ENCODE measurements around the gene ENAH. TPM values are rescaled to one million over a fixed set of nuclear protein-coding genes. Genes with fewer than 3 reads are reported as not detected.

ENAH gene
- total and polyA plus RNA-seq, 2 donors (not counting 1 experiment from before 2014, with no cell fraction given), result 1.3 to 1.6 TPM

- TF ChIP-seq EZH2 (IDR thresholded peaks at IDR 0.05; ENCODE audit: borderline replicate concordance, insufficient read depth, low read depth, low read length, poor library complexity, severe bottlenecking) (no peak), CTCF (IDR thresholded peaks at IDR 0.05) (peak; percentile 100)
- Histone ChIP-seq H3K27me3 (replicated peaks in 1 of 4; ENCODE audit: control extremely low read depth in 1 of 4, control insufficient read depth in 3 of 4, insufficient read depth in 4 of 4, low read length in 3 of 4) (no peaks in the 10 kb centered on the region), H3K9ac (ENCODE audit: low read length) (no peak overlapping the region), H2AFZ (ENCODE audit: insufficient read depth, low read depth, low read length, poor library complexity, severe bottlenecking) (peak overlapping the region; percentile 75), H3K36me3 (replicated peaks in 1 of 2; ENCODE audit: control extremely low read depth in 1 of 2, control insufficient read depth in 1 of 2, extremely low read depth in 1 of 2, insufficient read depth in 2 of 2, low read length in 1 of 2) (no peaks in the 10 kb centered on the region), H3K4me3 (ENCODE audit: control extremely low read depth in 1 of 5, extremely low read depth in 1 of 5, insufficient read depth in 1 of 5, low read depth in 2 of 5, low read length in 4 of 5) (no peak overlapping the region), H3K79me2 (ENCODE audit: control insufficient read depth, insufficient read depth, low read length) (no peaks in the 10 kb centered on the region), H4K20me1 (ENCODE audit: control insufficient read depth, insufficient read depth, low read length, poor library complexity, severe bottlenecking) (no peaks in the 10 kb centered on the region), H3K4me2 (replicated peaks; ENCODE audit: low read depth, low read length, poor library complexity, severe bottlenecking) (peak overlapping the region; percentile 65), H3K27ac (ENCODE audit: low read length in 2 of 2) (no peak overlapping the region), H3K9me3 (ENCODE audit: control extremely low read depth in 1 of 3, control insufficient read depth in 2 of 3, insufficient read depth in 1 of 3, low read length in 2 of 3) (peaks cover 0 to 5% (median 0%) of the 10 kb centered on the region in 3 donors), H3K4me1 (ENCODE audit: control insufficient read depth in 2 of 2, insufficient read depth in 2 of 2, low read length in 2 of 2) (peaks cover 32 to 44% of the 10 kb centered on the region in 2 donors)
- H3K4me1 Mint-ChIP-seq, result peaks cover 38% of the 10 kb centered on the region
- ATAC-seq (ENCODE audit: low read depth), result peak; percentile 92
- H3K4me3 Mint-ChIP-seq, result no peak overlapping the region
- ChIA-PET POLR2A (interaction anchor here (1.0 kb wide), 1 partner anchor 304 kb away, joined by 13 read pairs; no protein-coding TSS in a partner anchor), CTCF (interaction anchor here (0.7 to 7.1 kb wide), 34 partner anchors 10 to 634 kb away, joined by 3 to 86 read pairs (median 4); partner anchors contain the start of genes ENAH and SRP9)
- DNase-seq, result peak; percentile 84
- intact Hi-C loops (cut with micrococcal nuclease), result loop anchor here (1.0 to 5.0 kb wide), 7 partner anchors 46 to 501 kb away; partner anchors contain the start of genes LBR and SRP9
- peak overlapping the region; percentile 32 for H3K27ac Mint-ChIP-seq
- no peaks in the 10 kb centered on the region for H3K27me3 Mint-ChIP-seq
- 33% methylated on average over 41 of the region's 50 CpGs for WGBS (ENCODE audit: insufficient coverage)
- H3K9me3 Mint-ChIP-seq (ENCODE audit: insufficient read depth), result no peaks in the 10 kb centered on the region
Observed at GRCh38 chr1:225474986-225475820, 177.7 kb downstream of the ENAH start.

All from B cell (primary cell).